GM23248 (cell line): ENCODE measurements around the gene SLC5A10.

Experiments used
- EZH2 ChIP-seq: fragments of 200-600 bp; sonication (generic); IDR thresholded peaks from 2 replicates; pipeline ENCODE4 v1.6.1; 2018; ENCODE audit warnings: antibody characterized with exemption, mild to moderate bottlenecking; ENCODE audit not compliant: insufficient read depth, poor library complexity, severe bottlenecking
- EZH2phosphoT487 ChIP-seq: fragments of 200-600 bp; sonication (generic); IDR thresholded peaks from 2 replicates; pipeline ENCODE4 v1.6.1; 2018; ENCODE audit warnings: antibody characterized with exemption, moderate library complexity, mild to moderate bottlenecking, low read depth; ENCODE audit not compliant: insufficient read depth

DNA sequence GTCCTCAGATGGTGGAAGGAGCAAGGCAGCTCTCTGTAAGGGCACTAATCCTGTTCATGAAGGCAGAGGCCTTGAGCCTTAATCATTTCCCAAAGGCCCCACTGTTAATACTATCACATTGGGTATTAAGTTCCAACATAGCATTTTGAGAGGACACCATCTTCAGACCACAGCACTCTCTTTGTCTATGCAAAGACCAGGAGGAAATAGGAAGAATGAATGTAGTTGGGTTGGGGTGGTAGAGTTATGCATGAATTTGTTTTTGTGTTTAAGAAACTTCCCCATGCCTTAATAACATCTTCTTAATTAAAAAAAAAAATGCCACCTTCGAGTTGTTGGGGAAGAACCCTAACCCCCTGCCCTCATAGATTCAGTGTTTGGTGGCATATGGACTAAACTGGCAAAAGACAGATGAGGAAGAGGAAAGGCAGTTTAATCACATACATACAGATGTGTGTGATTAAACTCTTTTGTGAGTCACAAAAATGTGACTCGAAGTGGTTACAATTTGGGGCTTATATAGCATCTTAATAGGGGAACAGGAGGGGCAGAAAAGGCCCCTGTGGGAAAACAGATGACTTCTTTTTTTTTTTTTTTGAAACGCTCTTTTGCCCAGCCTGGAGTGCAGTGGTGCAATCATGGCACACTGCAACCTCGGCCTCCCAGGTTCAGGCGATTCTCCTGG, 35.0 kb upstream of the SLC5A10 start:
- TF ChIP-seq EZH2: no peak
- TF ChIP-seq EZH2phosphoT487: no peak
